PFSK-1 (cell line): ENCODE measurements around the gene TCF12.

ENCODE experiments used
- FOXP2 ChIP-seq: optimal IDR thresholded peaks from 2 replicates; pipeline ENCODE3; 2011; ENCODE audit warnings: borderline replicate concordance, control low read depth, inconsistent platforms; ENCODE audit not compliant: insufficient read depth; ENCODE audit errors: extremely low read length, extremely low read depth
- POLR2AphosphoS5 ChIP-seq: IDR thresholded peaks from 2 replicates; pipeline ENCODE4 v1.6.1; 2012; ENCODE audit warnings: low read depth, mild to moderate bottlenecking, control low read depth, low read length, moderate library complexity
- REST ChIP-seq, 2 experiments: IDR thresholded peaks; 2 replicates each; pipeline versions ENCODE4 v1.6.1 to v1.8.0; 2011 to 2012; ENCODE audit warnings: low read depth in 2 of 2, low read length in 2 of 2, control low read depth in 1 of 2, inconsistent platforms in 1 of 2, mild to moderate bottlenecking in 1 of 2, moderate library complexity in 1 of 2; ENCODE audit not compliant: insufficient read depth in 1 of 2
- SIN3A ChIP-seq: IDR thresholded peaks from 2 replicates; pipeline ENCODE4 v1.6.1; 2012; ENCODE audit warnings: mild to moderate bottlenecking, low read length, moderate library complexity, borderline replicate concordance; ENCODE audit not compliant: insufficient read depth
- TAF1 ChIP-seq: IDR thresholded peaks from 2 replicates; pipeline ENCODE4 v1.6.1; 2012; ENCODE audit warnings: low read length, control low read depth, borderline replicate concordance; ENCODE audit not compliant: insufficient read depth

Gene TCF12

GRCh38 chr15:57324944-57325679 is 406.7 kb downstream of the TCF12 start:
- TF ChIP-seq SIN3A (no peak), TAF1 (no peak), FOXP2 (no peak), POLR2AphosphoS5 (no peak), REST (IDR thresholded peaks at IDR 0.05; ENCODE audit: insufficient read depth in 1 of 2, low read depth in 2 of 2, low read length in 2 of 2) (no peak)

GRCh38 chr15:57326196-57326595 is 407.8 kb downstream of the TCF12 start:
- no peak for TF ChIP-seq SIN3A
- no peak for TF ChIP-seq FOXP2
- TF ChIP-seq REST (IDR thresholded peaks at IDR 0.05; ENCODE audit: insufficient read depth in 1 of 2, low read depth in 2 of 2, low read length in 2 of 2): no peak
- TF ChIP-seq POLR2AphosphoS5: no peak
- TF ChIP-seq TAF1: no peak

- TF ChIP-seq TAF1 (no peak), FOXP2 (no peak), POLR2AphosphoS5 (no peak), REST (IDR thresholded peaks at IDR 0.05; ENCODE audit: insufficient read depth in 1 of 2, low read depth in 2 of 2, low read length in 2 of 2) (no peak), SIN3A (no peak)
These were observed 409.6 kb downstream of the TCF12 start for GRCh38 chr15:57327985-57328471.

GRCh38 chr15:57328479-57328878 is 410.0 kb downstream of the TCF12 start:
- no peak for TF ChIP-seq SIN3A
- no peak for TF ChIP-seq TAF1
- TF ChIP-seq POLR2AphosphoS5: no peak
- TF ChIP-seq FOXP2: no peak
- no peak for TF ChIP-seq REST (IDR thresholded peaks at IDR 0.05; ENCODE audit: insufficient read depth in 1 of 2, low read depth in 2 of 2, low read length in 2 of 2)

- TF ChIP-seq SIN3A (no peak), POLR2AphosphoS5 (no peak), TAF1 (no peak), FOXP2 (no peak), REST (IDR thresholded peaks at IDR 0.05; ENCODE audit: insufficient read depth in 1 of 2, low read depth in 2 of 2, low read length in 2 of 2) (no peak)
These were observed 410.5 kb downstream of the TCF12 start for GRCh38 chr15:57328897-57329296.
